Smooth muscle cell (in vitro differentiated cells): ENCODE data around the gene SRF. TPM values are rescaled to one million over a fixed set of nuclear protein-coding genes. Genes with fewer than 3 reads are reported as not detected.
"Not testable (repeated sequence)": the region's sequence is repeated elsewhere in the genome, so short reads cannot be mapped to it uniquely, and the experiment has no call there.

ENCODE experiments used
- DNase-seq: peaks from one replicate; lab custom pipeline; 2025; ENCODE audit not compliant: unreplicated experiment; lab: John Stamatoyannopoulos, UW
- H2AFZ ChIP-seq: fragments of 200-600 bp; sonication (generic); 2 replicates; pipeline ENCODE4 v1.6.0; 2016; ENCODE audit warnings: antibody characterized with exemption, low read depth, mild to moderate bottlenecking
- H3F3A ChIP-seq: fragments of 200-600 bp; sonication (generic); 2 replicates; pipeline ENCODE4 v1.6.0; 2017; ENCODE audit warnings: antibody characterized with exemption, low read depth
- H3K27ac ChIP-seq: fragments of 200-600 bp; sonication (generic); 2 replicates; pipeline ENCODE4 v1.5.1; 2016; ENCODE audit warnings: low read depth, mild to moderate bottlenecking
- H3K27me3 ChIP-seq: fragments of 200-600 bp; sonication (generic); 2 replicates; pipeline ENCODE4 v1.6.1; 2016; ENCODE audit warnings: low read depth, mild to moderate bottlenecking
- H3K36me3 ChIP-seq: fragments of 200-600 bp; sonication (generic); 2 replicates; pipeline ENCODE4 v1.5.1; 2016; ENCODE audit warnings: low read depth
- H3K4me1 ChIP-seq: fragments of 200-600 bp; sonication (generic); 2 replicates; pipeline ENCODE4 v1.5.1; 2016; ENCODE audit warnings: low read depth
- H3K4me2 ChIP-seq: fragments of 200-600 bp; sonication (generic); 2 replicates; pipeline ENCODE4 v1.6.0; 2016; ENCODE audit warnings: mild to moderate bottlenecking
- H3K4me3 ChIP-seq: fragments of 200-600 bp; sonication (generic); 2 replicates; pipeline ENCODE4 v1.5.1; 2016; ENCODE audit warnings: mild to moderate bottlenecking
- H3K79me2 ChIP-seq: fragments of 200-600 bp; sonication (generic); 2 replicates; pipeline ENCODE4 v1.6.0; 2016; ENCODE audit warnings: low read depth, mild to moderate bottlenecking
- H3K9ac ChIP-seq: fragments of 200-600 bp; sonication (generic); 2 replicates; pipeline ENCODE4 v1.6.0; 2016; ENCODE audit warnings: low read depth
- H3K9me3 ChIP-seq: fragments of 200-600 bp; sonication (generic); replicated peaks from 2 replicates; pipeline ENCODE4 v1.5.1; 2016; ENCODE audit warnings: low read depth
- H4K20me1 ChIP-seq: fragments of 200-600 bp; sonication (generic); 2 replicates; pipeline ENCODE4 v1.6.0; 2016; ENCODE audit warnings: low read depth
- WGBS: methylation state at CpG from one replicate; pipeline ENCODE4 v1.1.7; 2016; ENCODE audit warnings: low lambda C conversion rate; 5-methylcytosine and 5-hydroxymethylcytosine counted together
- polyA plus RNA-seq: library from polyadenylated mRNA; unstranded; fragments of >200 nt; fragmentation: Nextera tagmentation; extraction: Ambion mirVana; gene quantifications from 2 replicates; pipeline ENCODE4 v1.2.1, GENCODE V29; 2016
- total RNA-seq: library from RNA; depleted of rRNA; stranded (reverse); fragments of >200 nt; gene quantifications from 2 replicates; pipeline ENCODE4 v1.2.3, GENCODE V29; 2014
- TF ChIP-seq, protein P1 (sequence below): fragments of 200-600 bp; sonication (generic); IDR thresholded peaks from 2 replicates; pipeline ENCODE4 v1.5.1; 2017; ENCODE audit warnings: borderline replicate concordance, mild to moderate bottlenecking, antibody characterized with exemption; ENCODE audit not compliant: insufficient read depth, poor library complexity, severe bottlenecking

Gene SRF
- total and polyA plus RNA-seq, 2 experiments from 2014 or later = 6.8 to 22.9 TPM

- H3K9ac ChIP-seq = no peak overlapping the region
- TF ChIP-seq, protein P1, sequence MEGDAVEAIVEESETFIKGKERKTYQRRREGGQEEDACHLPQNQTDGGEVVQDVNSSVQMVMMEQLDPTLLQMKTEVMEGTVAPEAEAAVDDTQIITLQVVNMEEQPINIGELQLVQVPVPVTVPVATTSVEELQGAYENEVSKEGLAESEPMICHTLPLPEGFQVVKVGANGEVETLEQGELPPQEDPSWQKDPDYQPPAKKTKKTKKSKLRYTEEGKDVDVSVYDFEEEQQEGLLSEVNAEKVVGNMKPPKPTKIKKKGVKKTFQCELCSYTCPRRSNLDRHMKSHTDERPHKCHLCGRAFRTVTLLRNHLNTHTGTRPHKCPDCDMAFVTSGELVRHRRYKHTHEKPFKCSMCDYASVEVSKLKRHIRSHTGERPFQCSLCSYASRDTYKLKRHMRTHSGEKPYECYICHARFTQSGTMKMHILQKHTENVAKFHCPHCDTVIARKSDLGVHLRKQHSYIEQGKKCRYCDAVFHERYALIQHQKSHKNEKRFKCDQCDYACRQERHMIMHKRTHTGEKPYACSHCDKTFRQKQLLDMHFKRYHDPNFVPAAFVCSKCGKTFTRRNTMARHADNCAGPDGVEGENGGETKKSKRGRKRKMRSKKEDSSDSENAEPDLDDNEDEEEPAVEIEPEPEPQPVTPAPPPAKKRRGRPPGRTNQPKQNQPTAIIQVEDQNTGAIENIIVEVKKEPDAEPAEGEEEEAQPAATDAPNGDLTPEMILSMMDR = no peak
- peaks cover 79% of the 10 kb centered on the region for H3K79me2 ChIP-seq
- H4K20me1 ChIP-seq = peaks cover 40% of the 10 kb centered on the region
- H3K9me3 ChIP-seq = no peaks in the 10 kb centered on the region
- no peak overlapping the region for H2AFZ ChIP-seq
- H3K4me2 ChIP-seq = peak overlapping the region; percentile 33
- H3K36me3 ChIP-seq = peaks cover 10% of the 10 kb centered on the region
- H3K4me1 ChIP-seq = peaks cover 32% of the 10 kb centered on the region
- peaks cover 49% of the 10 kb centered on the region for H3F3A ChIP-seq
- peak overlapping the region; percentile 100 for H3K27ac ChIP-seq
- H3K27me3 ChIP-seq = no peaks in the 10 kb centered on the region
- WGBS = 70% methylated on average over 11 of the region's 11 CpGs
- DNase-seq = no peak
- no peak overlapping the region for H3K4me3 ChIP-seq
These were observed 43.2 kb upstream of the SRF start for GRCh38 chr6:43127877-43128276.

DNA sequence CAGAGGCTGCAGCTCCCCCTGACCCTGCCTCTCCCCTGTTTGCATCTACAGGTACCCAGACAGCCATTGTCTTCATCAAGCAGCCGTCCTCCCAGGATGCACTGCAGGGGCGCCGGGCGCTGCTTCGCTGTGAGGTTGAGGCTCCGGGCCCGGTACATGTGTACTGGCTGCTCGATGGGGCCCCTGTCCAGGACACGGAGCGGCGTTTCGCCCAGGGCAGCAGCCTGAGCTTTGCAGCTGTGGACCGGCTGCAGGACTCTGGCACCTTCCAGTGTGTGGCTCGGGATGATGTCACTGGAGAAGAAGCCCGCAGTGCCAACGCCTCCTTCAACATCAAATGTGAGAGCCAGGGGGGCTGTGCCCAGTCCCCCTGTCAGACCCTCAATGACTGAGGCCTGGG is 42.1 kb upstream of the SRF start:
- TF ChIP-seq, protein P1 = no peak
- Histone ChIP-seq H3K27me3 (no peaks in the 10 kb centered on the region), H3K4me3 (no peak overlapping the region), H3K9ac (peak overlapping the region; percentile 35), H3K27ac (peak overlapping the region; percentile 100), H3K9me3 (no peaks in the 10 kb centered on the region), H3K36me3 (peaks cover 18% of the 10 kb centered on the region), H3K4me2 (peak overlapping the region; percentile 55), H3F3A (peaks cover 45% of the 10 kb centered on the region), H3K79me2 (peaks cover 80% of the 10 kb centered on the region), H3K4me1 (peaks cover 23% of the 10 kb centered on the region), H4K20me1 (peaks cover 50% of the 10 kb centered on the region), H2AFZ (no peak overlapping the region)
- WGBS = 84% methylated on average over 16 of the region's 16 CpGs
- no peak for DNase-seq

- Histone ChIP-seq H3K4me1 (peaks cover 16% of the 10 kb centered on the region), H3K9ac (peak overlapping the region; percentile 35), H2AFZ (no peak overlapping the region), H3F3A (peaks cover 38% of the 10 kb centered on the region), H3K27me3 (no peaks in the 10 kb centered on the region), H3K79me2 (peaks cover 83% of the 10 kb centered on the region), H4K20me1 (peaks cover 51% of the 10 kb centered on the region), H3K4me2 (peak overlapping the region; percentile 55), H3K4me3 (no peak overlapping the region), H3K27ac (peak overlapping the region; percentile 100), H3K9me3 (no peaks in the 10 kb centered on the region), H3K36me3 (peaks cover 18% of the 10 kb centered on the region)
- 80% methylated on average over 15 of the region's 15 CpGs for WGBS
- TF ChIP-seq, protein P1 = peak; percentile 48
- DNase-seq = no peak
These were observed 41.5 kb upstream of the SRF start for GRCh38 chr6:43129434-43130194.

- Histone ChIP-seq H3K4me3 (no peak overlapping the region), H3K9me3 (no peaks in the 10 kb centered on the region), H3K36me3 (peaks cover 24% of the 10 kb centered on the region), H3F3A (peaks cover 41% of the 10 kb centered on the region), H3K9ac (no peak overlapping the region), H3K79me2 (peaks cover 92% of the 10 kb centered on the region), H3K4me1 (peaks cover 12% of the 10 kb centered on the region), H3K27me3 (no peaks in the 10 kb centered on the region), H4K20me1 (peaks cover 51% of the 10 kb centered on the region), H3K4me2 (no peak overlapping the region), H3K27ac (peak overlapping the region; percentile 31), H2AFZ (no peak overlapping the region)
- WGBS = 95% methylated on average over 7 of the region's 7 CpGs
- TF ChIP-seq, protein P1 = no peak
- DNase-seq = no peak
These were observed 40.6 kb upstream of the SRF start for GRCh38 chr6:43130429-43130828.

GRCh38 chr6:43131379-43131778 is 39.7 kb upstream of the SRF start:
- DNase-seq = not testable (repeated sequence)
- WGBS = 84% methylated on average over 5 of the region's 5 CpGs

More at GRCh38 chr6:43131379-43131778, 39.7 kb upstream of the SRF start:
- not testable (repeated sequence) for H3K4me3 ChIP-seq, H3K4me1 ChIP-seq, H3K4me2 ChIP-seq, H3K27me3 ChIP-seq, H2AFZ ChIP-seq, H3K9me3 ChIP-seq, H3K9ac ChIP-seq
- peaks cover 51% of the 10 kb centered on the region for H4K20me1 ChIP-seq
- H3K27ac ChIP-seq = peak overlapping the region; percentile 31
- H3K79me2 ChIP-seq = peaks cover 99% of the 10 kb centered on the region
- H3K36me3 ChIP-seq = peaks cover 24% of the 10 kb centered on the region
- peaks cover 35% of the 10 kb centered on the region for H3F3A ChIP-seq
